Vagina (tissue), 2 donors: ENCODE measurements around the gene RYR3.

Experiments
- POLR2A ChIP-seq, 2 donors: fragments of 450-650 bp; IDR thresholded peaks; one replicate each; pipeline ENCODE4 v1.6.1; 2017; ENCODE audit warnings: antibody characterized with exemption in 2 of 2, mild to moderate bottlenecking in 2 of 2, moderate library complexity in 2 of 2
- POLR2AphosphoS5 ChIP-seq, 2 donors: sonication (generic); formaldehyde crosslinking; IDR thresholded peaks; one replicate each; pipeline ENCODE4 v1.9.0; 2017; ENCODE audit warnings: antibody characterized with exemption in 2 of 2, mild to moderate bottlenecking in 2 of 2, low read depth in 1 of 2; ENCODE audit not compliant: insufficient read depth in 1 of 2
- TF ChIP-seq, protein P1 (sequence below), 3 experiments: fragments of 450-650 bp in 2 of 3; fragments of 200-600 bp in 1 of 3; sonication (generic) in 1 of 3; IDR thresholded peaks; one replicate each; pipeline ENCODE4 v1.5.1; 2017 to 2019; ENCODE audit warnings: antibody characterized with exemption in 3 of 3, mild to moderate bottlenecking in 2 of 3, moderate library complexity in 2 of 3

DNA sequence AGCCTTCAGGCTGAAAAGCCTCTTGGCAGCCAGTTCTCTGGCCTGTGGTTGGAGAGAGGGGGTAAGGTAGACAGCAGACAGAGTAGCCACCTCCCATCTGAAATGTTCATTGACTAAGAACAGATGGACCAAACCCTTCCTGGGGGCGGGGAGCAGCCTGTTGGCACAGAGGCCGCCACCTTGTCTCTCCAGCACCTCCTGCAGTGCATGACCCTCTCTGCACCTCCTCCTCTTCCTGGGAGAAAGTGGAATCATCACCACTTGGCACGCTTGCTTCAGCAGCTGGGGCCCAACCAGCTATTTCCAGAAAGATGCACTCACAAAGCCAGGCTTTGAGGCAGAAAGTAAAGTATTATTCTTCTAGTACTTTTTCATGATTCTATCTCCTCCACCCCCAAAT, 344.1 kb downstream of the RYR3 start:
- TF ChIP-seq POLR2A (IDR thresholded peaks at IDR 0.05): no peak
- TF ChIP-seq, protein P1, sequence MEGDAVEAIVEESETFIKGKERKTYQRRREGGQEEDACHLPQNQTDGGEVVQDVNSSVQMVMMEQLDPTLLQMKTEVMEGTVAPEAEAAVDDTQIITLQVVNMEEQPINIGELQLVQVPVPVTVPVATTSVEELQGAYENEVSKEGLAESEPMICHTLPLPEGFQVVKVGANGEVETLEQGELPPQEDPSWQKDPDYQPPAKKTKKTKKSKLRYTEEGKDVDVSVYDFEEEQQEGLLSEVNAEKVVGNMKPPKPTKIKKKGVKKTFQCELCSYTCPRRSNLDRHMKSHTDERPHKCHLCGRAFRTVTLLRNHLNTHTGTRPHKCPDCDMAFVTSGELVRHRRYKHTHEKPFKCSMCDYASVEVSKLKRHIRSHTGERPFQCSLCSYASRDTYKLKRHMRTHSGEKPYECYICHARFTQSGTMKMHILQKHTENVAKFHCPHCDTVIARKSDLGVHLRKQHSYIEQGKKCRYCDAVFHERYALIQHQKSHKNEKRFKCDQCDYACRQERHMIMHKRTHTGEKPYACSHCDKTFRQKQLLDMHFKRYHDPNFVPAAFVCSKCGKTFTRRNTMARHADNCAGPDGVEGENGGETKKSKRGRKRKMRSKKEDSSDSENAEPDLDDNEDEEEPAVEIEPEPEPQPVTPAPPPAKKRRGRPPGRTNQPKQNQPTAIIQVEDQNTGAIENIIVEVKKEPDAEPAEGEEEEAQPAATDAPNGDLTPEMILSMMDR (IDR thresholded peaks at IDR 0.05): no peak
- no peak for TF ChIP-seq POLR2AphosphoS5 (IDR thresholded peaks at IDR 0.05; ENCODE audit: insufficient read depth in 1 of 2, low read depth in 1 of 2)
